Astrocyte of the spinal cord (primary cell): Measurements from ENCODE around the gene ZNF341.

Source experiments
- DNase-seq: peaks from one replicate; pipeline ENCODE4 v3.0.0; 2011; ENCODE audit warnings: low read depth, low spot score
- H3K4me3 ChIP-seq: 2 replicates; pipeline ENCODE4 v1.5.1; 2011; ENCODE audit warnings: low read depth, mild to moderate bottlenecking, low read length, moderate library complexity
- CTCF ChIP-seq: IDR thresholded peaks from 2 replicates; pipeline ENCODE4 v1.5.1; 2012; ENCODE audit warnings: low read depth, mild to moderate bottlenecking, low read length, inconsistent platforms
- in situ Hi-C: cut with HindIII; loops from 2 replicates; pipeline ENCODE4 v1.10.0; 2017; ENCODE audit warnings: low sequenced_read_pairs

The ZNF341 gene

DNA sequence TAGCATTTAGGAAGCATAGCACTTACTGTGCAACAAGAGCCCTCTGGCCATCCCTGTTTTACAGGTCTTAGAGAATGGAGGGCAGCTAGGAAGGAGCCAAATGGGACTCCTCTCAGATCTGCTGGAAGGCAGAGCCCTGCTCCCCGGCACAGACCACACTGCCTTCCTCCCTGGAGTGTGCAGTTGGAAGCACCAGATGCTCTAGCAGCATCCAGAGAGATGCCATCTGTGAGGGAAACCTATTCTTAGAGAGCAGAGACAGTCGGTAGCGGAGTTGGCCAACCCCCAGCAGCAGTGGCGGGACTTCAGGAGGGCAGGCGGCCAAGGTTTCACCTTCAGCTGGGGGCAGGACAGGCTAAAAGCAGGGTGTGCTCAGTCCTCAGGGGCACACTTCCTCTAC, 28.9 kb upstream of the ZNF341 start:
- TF ChIP-seq CTCF = no peak
- no peak for DNase-seq
- H3K4me3 ChIP-seq = no peak overlapping the region
- in situ Hi-C loops = no loop called here

DNA sequence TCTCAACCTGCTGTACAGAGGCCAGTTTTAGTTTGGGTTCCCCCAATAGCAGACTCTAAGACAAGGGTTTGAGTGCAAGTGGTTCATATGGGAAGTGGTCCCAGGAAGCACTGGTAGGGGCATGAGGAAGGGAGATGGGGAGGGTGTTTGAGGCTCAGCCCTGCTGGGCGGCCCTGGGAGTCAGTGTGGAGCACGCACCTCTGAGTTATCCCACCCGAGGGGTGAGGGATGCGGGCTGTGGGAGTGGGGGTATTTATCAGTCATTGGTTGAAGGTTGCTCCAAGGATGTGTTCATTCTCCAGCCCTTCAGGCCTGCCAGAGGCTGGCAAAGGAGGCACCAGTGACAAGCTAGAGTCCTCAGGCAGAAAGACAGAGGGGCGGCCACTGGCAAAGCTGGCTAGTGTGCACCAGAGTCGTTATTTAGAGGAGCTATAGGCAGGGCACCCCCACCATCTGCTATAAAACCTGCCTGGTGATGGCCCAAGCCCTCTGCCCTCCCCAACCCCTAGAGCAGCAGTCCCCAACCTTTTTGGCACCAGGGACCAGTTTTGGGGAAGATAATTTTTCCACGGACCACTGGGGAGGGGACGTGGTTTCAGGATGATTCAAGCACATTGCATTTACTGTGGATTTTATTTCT, 28.2 kb upstream of the ZNF341 start:
- in situ Hi-C loops = no loop called here
- no peak overlapping the region for H3K4me3 ChIP-seq
- no peak for DNase-seq
- TF ChIP-seq CTCF = no peak

GRCh38 chr20:33704197-33704924, 27.4 kb upstream of the ZNF341 start:
- no peak for DNase-seq
- in situ Hi-C loops = no loop called here
- no peak overlapping the region for H3K4me3 ChIP-seq
- no peak for TF ChIP-seq CTCF

- DNase-seq = no peak
- no peak for TF ChIP-seq CTCF
- in situ Hi-C loops = no loop called here
- H3K4me3 ChIP-seq = no peak overlapping the region
Observed at GRCh38 chr20:33707668-33708067, 24.1 kb upstream of the ZNF341 start.

DNA sequence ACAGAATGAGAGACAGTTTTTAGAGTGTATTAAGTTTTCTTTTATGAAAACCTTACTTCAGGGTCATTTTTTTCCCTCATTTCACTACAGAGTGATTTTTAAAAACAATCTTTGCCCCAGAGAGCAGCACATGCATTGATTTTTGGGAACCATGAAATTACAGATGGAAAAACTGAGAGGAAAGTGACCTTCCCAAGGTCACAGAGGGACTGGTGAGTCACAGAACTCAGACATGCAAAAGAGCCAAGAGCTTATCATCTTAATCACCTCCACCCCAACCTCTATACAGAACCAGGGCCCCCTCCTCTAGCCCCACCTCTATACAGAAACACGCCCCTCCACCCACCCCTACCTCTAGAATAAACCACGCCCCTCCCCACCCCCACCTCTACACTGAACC, 22.4 kb upstream of the ZNF341 start:
- no peak overlapping the region for H3K4me3 ChIP-seq
- no peak for DNase-seq
- in situ Hi-C loops = no loop called here
- TF ChIP-seq CTCF = no peak

DNA sequence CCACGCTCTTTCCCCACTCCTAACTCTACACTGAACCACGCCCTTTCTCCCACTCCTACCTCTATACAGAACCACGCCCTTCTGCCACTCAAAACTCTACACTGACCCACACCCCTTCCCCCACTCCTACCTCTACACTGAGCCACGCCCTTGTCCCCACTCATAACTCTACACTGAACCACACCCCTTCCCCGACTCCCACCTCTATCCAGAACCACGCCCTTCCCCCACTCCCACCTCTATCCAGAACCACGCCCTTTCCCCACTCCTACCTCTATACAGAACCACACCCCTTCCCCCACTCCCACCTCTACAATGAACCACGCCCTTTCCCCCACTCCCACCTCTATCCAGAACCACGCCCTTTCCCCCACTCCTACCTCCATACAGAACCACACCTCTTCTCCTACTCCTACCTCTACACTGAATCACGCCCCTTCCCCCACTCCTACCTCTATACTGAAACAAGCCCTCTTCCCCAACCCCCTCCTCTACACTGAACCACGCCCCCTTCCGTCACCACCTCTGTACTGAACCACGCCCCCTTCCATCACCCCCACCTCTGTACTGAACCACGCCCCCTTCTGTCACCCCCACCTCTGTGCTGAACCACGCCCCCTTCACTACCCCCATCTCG, 21.8 kb upstream of the ZNF341 start:
- H3K4me3 ChIP-seq = no peak overlapping the region
- in situ Hi-C loops = no loop called here
- TF ChIP-seq CTCF = no peak
- no peak for DNase-seq
